ENCODE results near the gene MRPL39.

GRCh38 chr21:25573409-25574206 is 33.7 kb downstream of the MRPL39 start:
- TF ChIP-seq CTCF (IDR thresholded peaks at IDR 0.05; ENCODE audit: poor library complexity, severe bottlenecking) = peak; percentile 53
- TF ChIP-seq, protein P1, sequence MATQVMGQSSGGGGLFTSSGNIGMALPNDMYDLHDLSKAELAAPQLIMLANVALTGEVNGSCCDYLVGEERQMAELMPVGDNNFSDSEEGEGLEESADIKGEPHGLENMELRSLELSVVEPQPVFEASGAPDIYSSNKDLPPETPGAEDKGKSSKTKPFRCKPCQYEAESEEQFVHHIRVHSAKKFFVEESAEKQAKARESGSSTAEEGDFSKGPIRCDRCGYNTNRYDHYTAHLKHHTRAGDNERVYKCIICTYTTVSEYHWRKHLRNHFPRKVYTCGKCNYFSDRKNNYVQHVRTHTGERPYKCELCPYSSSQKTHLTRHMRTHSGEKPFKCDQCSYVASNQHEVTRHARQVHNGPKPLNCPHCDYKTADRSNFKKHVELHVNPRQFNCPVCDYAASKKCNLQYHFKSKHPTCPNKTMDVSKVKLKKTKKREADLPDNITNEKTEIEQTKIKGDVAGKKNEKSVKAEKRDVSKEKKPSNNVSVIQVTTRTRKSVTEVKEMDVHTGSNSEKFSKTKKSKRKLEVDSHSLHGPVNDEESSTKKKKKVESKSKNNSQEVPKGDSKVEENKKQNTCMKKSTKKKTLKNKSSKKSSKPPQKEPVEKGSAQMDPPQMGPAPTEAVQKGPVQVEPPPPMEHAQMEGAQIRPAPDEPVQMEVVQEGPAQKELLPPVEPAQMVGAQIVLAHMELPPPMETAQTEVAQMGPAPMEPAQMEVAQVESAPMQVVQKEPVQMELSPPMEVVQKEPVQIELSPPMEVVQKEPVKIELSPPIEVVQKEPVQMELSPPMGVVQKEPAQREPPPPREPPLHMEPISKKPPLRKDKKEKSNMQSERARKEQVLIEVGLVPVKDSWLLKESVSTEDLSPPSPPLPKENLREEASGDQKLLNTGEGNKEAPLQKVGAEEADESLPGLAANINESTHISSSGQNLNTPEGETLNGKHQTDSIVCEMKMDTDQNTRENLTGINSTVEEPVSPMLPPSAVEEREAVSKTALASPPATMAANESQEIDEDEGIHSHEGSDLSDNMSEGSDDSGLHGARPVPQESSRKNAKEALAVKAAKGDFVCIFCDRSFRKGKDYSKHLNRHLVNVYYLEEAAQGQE (IDR thresholded peaks at IDR 0.05; ENCODE audit: borderline replicate concordance) = peak; percentile 7
